Osteocyte (in vitro differentiated cells): ENCODE results near the gene STUB1. TPM values are rescaled to one million over a fixed set of nuclear protein-coding genes. Genes with fewer than 3 reads are reported as not detected.

Source experiments
- DNase-seq: peaks from one replicate; pipeline ENCODE4 v3.0.0; 2021; ENCODE audit warnings: mixed read lengths; ENCODE audit not compliant: unreplicated experiment; ENCODE audit errors: extremely low spot score
- H3K27ac Mint-ChIP-seq: one replicate; pipeline ENCODE4 v1.8.0; 2021; ENCODE audit warnings: mild to moderate bottlenecking, mixed read lengths; ENCODE audit not compliant: unreplicated experiment
- H3K27me3 Mint-ChIP-seq: one replicate; pipeline ENCODE4 v1.8.0; 2021; ENCODE audit warnings: mixed read lengths; ENCODE audit not compliant: unreplicated experiment
- H3K36me3 Mint-ChIP-seq: one replicate; pipeline ENCODE4 v1.8.0; 2021; ENCODE audit warnings: mixed read lengths; ENCODE audit not compliant: unreplicated experiment
- H3K4me1 Mint-ChIP-seq: one replicate; pipeline ENCODE4 v1.8.0; 2021; ENCODE audit warnings: mixed read lengths; ENCODE audit not compliant: unreplicated experiment
- H3K4me3 Mint-ChIP-seq: one replicate; pipeline ENCODE4 v1.8.0; 2021; ENCODE audit warnings: mild to moderate bottlenecking, moderate library complexity, mixed read lengths; ENCODE audit not compliant: unreplicated experiment
- H3K9me3 Mint-ChIP-seq: one replicate; pipeline ENCODE4 v1.8.0; 2021; ENCODE audit warnings: mixed read lengths; ENCODE audit not compliant: unreplicated experiment
- total RNA-seq: library from RNA; stranded (reverse); gene quantifications from 2 replicates; pipeline ENCODE4 v1.2.1, GENCODE V29; 2021
- TF ChIP-seq, protein P1 (sequence below): fragments of 200-600 bp; sonication (generic); IDR thresholded peaks from 2 replicates; pipeline ENCODE4 v1.5.0; 2021; ENCODE audit warnings: antibody characterized with exemption, mild to moderate bottlenecking, moderate library complexity

STUB1 gene
- total RNA-seq, 1 donor from 2014 or later = 109 TPM

DNA sequence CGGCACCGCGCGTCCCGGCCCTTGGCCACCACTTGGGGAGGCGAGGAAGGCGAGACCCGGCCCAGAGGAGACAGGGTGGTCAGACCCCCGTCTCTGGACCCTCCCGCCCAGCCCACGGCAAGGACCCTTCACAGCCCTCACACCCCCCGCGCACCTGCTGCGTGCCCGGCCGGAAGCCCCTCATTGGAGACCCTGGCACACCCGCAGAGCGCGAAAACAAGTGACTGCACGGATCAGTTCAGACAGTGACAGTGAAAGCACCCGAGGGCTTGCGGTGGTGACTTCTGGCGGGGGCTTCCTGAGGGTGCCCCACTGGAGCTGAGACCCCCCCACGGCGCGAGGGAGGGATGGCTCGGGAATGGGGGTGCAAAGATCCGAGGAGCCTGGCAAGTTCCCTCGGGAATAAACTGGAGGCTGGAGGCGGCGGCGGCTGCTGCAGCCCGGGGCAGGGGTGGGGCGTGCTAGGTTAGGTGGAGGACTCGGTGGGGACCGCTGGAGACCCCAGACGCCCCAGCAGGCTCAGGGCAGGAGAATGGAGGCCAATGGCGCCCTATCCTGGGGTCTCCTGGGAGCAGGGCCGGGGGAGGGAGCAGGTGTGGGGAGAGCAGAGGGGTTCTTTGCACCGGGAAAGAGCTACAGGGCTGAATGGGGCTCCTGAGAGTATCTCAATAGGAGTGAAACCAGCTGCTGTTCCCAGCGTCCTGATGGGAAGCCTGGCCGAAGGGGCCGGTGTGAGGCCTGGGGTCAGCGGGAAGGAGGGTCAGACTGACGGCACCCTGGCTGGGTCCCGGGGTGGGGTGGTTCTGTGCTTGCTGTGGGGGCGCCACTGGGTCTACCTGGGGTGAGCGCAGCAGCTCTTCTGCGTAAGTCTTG, 26.2 kb downstream of the STUB1 start:
- no peak for DNase-seq
- Mint-ChIP-seq H3K9me3 (no peaks in the 10 kb centered on the region), H3K27me3 (peaks cover 41% of the 10 kb centered on the region), H3K27ac (no peak overlapping the region), H3K36me3 (no peaks in the 10 kb centered on the region), H3K4me3 (peak overlapping the region; percentile 47), H3K4me1 (peaks cover 24% of the 10 kb centered on the region)
- TF ChIP-seq, protein P1, sequence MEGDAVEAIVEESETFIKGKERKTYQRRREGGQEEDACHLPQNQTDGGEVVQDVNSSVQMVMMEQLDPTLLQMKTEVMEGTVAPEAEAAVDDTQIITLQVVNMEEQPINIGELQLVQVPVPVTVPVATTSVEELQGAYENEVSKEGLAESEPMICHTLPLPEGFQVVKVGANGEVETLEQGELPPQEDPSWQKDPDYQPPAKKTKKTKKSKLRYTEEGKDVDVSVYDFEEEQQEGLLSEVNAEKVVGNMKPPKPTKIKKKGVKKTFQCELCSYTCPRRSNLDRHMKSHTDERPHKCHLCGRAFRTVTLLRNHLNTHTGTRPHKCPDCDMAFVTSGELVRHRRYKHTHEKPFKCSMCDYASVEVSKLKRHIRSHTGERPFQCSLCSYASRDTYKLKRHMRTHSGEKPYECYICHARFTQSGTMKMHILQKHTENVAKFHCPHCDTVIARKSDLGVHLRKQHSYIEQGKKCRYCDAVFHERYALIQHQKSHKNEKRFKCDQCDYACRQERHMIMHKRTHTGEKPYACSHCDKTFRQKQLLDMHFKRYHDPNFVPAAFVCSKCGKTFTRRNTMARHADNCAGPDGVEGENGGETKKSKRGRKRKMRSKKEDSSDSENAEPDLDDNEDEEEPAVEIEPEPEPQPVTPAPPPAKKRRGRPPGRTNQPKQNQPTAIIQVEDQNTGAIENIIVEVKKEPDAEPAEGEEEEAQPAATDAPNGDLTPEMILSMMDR = no peak

DNA sequence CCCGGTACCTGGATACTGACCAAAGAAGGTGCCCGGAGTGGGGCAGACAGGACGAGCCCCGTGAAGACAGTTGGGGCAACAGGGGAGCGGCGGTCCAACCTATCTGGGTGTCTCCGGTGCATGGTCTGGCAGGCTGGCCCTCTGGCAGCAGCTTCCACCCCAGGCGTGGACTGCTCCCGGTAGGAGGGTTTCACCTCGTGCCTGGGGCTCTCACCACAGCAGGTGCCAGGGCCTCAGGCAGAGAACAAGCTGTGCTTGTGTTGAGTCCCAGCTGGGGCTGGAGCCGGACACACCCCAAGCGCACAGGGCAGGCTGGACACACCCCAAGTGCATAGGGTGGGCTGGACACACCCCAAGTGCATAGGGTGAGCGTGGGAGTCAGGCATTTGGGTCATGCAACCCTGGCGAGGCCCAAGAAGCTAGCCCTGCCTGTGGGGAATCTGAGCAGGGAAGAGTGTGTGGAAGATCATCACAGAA, 26.9 kb downstream of the STUB1 start:
- Mint-ChIP-seq H3K9me3 (no peaks in the 10 kb centered on the region), H3K4me1 (peaks cover 27% of the 10 kb centered on the region), H3K27ac (no peak overlapping the region), H3K27me3 (peaks cover 35% of the 10 kb centered on the region), H3K36me3 (no peaks in the 10 kb centered on the region), H3K4me3 (no peak overlapping the region)
- no peak for DNase-seq
- TF ChIP-seq, protein P1 = no peak

DNA sequence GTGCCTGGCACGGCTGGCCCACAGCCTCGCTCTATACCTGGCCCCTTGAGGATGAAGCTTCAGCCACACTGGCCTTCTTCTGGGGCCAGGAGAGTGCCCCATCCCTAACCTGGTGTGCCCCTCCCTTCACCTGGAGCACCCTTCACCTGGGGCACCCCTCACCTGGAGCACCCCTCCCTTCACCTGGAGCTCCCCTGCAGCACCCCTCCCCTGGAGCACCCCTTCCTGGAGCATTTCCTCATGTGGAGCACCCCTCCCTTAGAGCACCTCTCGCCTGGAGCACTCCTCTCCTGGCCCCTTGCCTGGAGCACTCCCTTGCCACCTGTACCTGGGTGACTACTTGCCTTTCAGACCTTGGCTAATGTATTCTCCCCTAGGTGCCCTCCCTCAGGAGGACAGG, 27.8 kb downstream of the STUB1 start:
- DNase-seq = no peak
- Mint-ChIP-seq H3K36me3 (no peaks in the 10 kb centered on the region), H3K4me1 (peaks cover 32% of the 10 kb centered on the region), H3K9me3 (no peaks in the 10 kb centered on the region), H3K4me3 (no peak overlapping the region), H3K27me3 (peaks cover 28% of the 10 kb centered on the region), H3K27ac (no peak overlapping the region)
- TF ChIP-seq, protein P1 = no peak

DNA sequence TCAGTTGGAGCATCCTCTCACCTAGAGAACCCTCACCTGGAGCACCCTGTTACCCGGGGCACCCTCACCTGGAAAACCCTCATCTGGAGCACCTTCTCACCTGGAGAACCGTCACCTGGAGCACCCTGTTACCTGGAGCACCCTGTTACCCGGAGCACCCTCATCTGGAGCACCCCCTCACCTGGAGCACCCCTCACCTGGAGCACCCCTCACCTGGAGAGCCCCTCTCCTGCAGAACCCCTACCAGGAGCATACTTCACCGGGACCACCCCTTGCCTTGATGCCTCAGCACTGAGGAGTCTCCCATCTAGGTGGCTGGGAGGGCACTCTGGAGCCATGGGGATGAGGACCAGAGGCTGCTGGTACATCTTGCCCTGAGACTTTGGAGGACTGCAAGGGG, 28.7 kb downstream of the STUB1 start:
- TF ChIP-seq, protein P1 = no peak
- Mint-ChIP-seq H3K27ac (no peak overlapping the region), H3K4me3 (no peak overlapping the region), H3K36me3 (no peaks in the 10 kb centered on the region), H3K4me1 (peaks cover 36% of the 10 kb centered on the region), H3K9me3 (no peaks in the 10 kb centered on the region), H3K27me3 (peaks cover 24% of the 10 kb centered on the region)
- no peak for DNase-seq
